Lower leg skin (tissue), 3 donors: ENCODE data around the gene EPB41L2.

Experiments
- POLR2A ChIP-seq, 2 donors: fragments of 450-650 bp; IDR thresholded peaks; one replicate each; pipeline ENCODE4 v1.6.1; 2016 to 2017; ENCODE audit warnings: antibody characterized with exemption in 2 of 2, mild to moderate bottlenecking in 1 of 2, moderate library complexity in 1 of 2
- TF ChIP-seq, protein P1 (sequence below), 3 donors: fragments of 450-650 bp; IDR thresholded peaks; one replicate each; pipeline ENCODE4 v1.5.1; 2016; ENCODE audit warnings: antibody characterized with exemption in 3 of 3, mild to moderate bottlenecking in 3 of 3, moderate library complexity in 2 of 3

DNA sequence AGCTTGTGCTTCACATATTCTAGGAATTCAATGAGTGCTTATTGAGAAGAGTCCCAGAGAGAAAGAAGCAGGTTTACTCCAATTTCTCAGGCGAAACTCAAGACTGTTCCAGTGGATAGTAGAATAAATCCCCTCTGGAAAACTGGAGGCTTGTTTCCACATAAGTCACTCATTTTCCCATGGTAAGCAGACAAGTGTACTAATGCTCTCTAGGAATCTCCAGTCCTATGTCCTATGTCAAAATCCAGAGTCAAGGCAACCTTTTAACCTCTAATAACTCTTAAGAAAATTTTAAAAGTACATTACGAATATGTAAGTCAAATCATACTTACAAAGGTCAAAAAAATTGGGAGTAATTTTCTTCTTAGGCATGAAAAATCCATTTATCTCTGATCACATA is 200.7 kb downstream of the EPB41L2 start:
- TF ChIP-seq, protein P1, sequence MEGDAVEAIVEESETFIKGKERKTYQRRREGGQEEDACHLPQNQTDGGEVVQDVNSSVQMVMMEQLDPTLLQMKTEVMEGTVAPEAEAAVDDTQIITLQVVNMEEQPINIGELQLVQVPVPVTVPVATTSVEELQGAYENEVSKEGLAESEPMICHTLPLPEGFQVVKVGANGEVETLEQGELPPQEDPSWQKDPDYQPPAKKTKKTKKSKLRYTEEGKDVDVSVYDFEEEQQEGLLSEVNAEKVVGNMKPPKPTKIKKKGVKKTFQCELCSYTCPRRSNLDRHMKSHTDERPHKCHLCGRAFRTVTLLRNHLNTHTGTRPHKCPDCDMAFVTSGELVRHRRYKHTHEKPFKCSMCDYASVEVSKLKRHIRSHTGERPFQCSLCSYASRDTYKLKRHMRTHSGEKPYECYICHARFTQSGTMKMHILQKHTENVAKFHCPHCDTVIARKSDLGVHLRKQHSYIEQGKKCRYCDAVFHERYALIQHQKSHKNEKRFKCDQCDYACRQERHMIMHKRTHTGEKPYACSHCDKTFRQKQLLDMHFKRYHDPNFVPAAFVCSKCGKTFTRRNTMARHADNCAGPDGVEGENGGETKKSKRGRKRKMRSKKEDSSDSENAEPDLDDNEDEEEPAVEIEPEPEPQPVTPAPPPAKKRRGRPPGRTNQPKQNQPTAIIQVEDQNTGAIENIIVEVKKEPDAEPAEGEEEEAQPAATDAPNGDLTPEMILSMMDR (IDR thresholded peaks at IDR 0.05), result no peak
- no peak for TF ChIP-seq POLR2A (IDR thresholded peaks at IDR 0.05)
